HG03066 (cell line): ENCODE data around the gene CSNK1E.

Source experiments
- ATAC-seq: cut with Tn5 transposase; IDR thresholded peaks from one replicate; pipeline ENCODE4 v1.9.1; 2021; ENCODE audit warnings: low read depth; ENCODE audit not compliant: unreplicated experiment

CSNK1E gene

DNA sequence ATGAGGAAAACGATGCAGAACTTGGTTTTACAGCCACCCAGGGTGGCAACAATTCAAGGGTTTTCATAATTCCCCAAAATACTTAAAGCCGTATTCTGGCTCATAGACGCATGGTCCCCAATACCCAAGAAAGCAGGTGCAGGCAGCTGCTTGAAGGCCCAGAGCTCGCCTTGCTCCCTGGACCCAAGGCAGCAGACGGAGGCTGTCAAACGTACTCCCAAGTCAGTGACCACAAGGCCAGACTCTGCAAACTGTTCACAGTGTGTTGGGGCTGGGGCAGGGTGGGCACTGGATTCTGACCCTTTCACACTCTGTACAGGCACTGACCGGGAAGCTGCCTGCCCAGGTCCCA lies 65.9 kb downstream of the CSNK1E start:
- ATAC-seq: no peak

DNA sequence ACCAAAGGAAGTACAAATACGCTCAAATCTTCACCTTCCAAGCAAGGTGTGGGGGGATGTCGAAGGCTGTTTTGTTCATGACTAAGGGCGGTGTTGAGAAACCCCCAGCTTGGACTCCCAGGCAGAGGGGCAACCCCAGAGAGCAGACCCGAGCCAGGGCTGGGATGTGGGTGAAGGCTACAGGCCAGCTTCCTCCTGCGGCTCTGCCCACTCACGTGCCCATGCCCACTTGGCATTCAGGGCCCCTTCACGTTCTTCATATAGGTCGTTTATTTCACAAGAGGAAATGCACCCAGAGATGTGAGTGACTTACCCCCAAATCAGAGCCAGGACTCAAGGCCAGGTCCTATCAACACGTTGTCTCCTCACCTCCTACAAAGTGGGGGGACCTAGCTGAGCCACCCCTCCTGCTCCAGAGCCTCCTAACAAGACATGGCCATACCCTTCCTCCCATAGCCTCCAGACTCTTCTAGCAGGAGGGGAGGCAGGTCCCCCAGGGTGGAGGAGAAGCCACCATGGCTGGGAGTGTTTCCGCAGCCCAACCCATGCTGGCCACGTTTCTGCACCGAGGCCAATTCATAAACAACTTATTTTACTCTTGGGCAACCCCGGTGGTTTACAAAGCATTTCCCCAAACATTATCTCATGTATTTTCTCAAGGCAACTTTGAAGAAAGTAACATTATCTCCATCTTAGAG lies 66.4 kb downstream of the CSNK1E start:
- ATAC-seq: no peak

DNA sequence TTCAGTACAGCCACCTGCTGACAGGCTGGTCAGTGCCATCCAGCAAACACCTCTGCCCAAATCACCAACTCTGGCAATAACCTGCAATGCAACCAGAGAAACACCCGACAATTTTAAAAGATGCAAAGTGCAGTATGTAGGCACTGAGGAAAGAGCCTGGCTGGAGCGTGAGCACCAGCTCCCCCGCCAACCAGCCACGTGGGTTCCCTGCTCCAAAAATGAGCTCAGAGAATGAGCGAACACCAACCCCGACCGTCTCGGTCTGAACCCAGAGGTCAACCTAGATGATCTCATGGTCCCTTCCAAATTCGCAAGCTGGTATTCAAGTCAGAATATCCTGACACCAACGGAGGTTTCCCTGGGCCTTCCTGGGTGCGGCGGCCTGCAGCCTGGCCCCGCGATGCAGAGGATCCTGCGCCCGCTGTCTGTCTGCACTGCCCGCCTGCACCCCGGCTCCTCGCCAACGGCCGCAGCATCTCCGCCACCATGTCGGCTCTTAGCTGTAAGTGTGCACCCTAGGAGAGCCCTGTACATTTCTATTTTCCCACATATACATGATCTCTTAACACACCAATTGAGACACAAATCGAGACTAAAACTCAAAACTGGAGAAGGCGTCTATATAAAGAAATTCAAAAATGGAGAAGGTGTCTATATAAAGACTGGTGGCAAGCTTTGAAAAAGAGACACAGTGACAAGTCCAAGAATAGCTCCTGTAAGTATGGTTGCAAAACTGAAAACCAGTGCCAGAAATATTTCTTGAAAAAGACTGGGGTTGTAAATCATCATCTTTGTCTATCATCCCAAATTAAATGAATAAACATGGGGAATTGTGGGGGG lies 67.2 kb downstream of the CSNK1E start:
- no peak for ATAC-seq

DNA sequence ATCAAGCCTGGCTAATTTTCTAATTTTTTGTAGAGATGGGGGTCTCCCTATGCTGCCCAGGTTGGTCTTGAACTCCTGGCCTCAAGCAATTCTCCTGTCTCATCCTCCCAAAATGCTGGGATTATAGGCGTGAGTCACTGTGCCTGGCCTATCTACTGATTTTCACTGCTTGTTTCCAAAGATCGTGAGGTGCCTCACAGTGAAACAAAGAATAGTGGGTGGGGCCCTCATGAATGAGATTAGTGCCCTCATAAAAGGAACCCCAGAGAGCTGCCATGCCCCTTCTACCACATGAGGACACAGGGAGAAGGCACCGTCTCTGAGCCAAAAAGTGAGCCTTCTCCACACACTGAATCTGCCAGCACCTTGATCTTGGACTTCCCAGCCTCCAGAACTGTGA lies 67.9 kb downstream of the CSNK1E start:
- no peak for ATAC-seq

DNA sequence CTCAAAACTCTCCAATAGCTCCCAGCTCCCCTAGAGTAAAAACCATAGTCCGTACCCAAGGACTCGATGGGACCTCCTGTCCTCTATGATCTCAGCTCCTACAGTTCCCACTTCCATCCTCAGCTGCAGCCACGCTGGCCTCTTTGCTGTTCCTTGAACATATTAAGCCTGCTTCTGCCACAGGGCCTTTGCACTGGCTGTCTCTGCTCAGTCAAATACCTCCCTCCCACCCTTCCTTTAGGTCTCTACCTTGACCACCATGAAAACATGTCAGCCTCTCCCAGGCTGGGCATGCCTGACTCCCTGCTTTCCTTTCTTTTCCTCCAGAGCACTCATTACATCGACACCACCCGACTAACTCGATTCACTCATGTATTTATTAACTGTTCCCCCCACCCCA lies 69.0 kb downstream of the CSNK1E start:
- ATAC-seq: no peak

DNA sequence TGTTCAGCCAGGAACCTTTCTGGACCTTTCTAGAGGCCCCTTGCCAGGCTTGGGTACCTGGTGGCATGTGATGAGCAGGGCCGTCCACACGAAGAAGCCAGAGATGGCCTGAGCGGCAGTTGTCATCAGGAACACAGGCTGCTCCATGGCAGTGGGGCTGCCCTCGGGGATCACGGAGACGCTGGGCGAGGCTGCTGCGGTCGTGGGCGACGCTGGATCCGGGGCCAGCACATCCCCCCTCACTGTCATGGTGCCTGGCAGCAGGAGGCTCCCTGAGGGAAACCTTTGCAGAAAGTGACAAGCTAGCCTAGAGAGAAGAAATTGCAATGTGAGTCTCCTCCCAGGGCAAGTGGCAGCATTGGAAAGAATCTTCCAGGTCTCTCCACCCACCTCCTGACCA lies 69.5 kb downstream of the CSNK1E start:
- no peak for ATAC-seq

DNA sequence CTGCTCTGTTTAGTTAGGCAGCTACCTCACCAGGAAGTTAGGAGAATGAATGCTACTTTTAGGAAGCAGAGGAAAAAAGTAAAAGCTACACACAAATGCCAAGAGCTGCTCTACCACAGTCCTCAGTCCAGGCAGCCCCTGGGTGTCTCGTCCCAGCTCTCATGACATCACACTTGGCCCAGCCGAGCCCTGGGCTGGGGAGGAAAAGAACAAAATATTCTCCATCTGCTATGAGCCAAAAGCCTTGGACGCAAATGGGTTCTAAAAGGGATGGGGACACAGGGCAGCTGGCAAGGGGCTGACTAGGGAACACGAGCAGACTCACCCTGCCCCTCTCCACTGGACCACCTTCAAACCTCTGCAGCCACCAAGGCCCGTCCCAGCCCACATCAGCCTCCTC lies 70.5 kb downstream of the CSNK1E start:
- no peak for ATAC-seq

DNA sequence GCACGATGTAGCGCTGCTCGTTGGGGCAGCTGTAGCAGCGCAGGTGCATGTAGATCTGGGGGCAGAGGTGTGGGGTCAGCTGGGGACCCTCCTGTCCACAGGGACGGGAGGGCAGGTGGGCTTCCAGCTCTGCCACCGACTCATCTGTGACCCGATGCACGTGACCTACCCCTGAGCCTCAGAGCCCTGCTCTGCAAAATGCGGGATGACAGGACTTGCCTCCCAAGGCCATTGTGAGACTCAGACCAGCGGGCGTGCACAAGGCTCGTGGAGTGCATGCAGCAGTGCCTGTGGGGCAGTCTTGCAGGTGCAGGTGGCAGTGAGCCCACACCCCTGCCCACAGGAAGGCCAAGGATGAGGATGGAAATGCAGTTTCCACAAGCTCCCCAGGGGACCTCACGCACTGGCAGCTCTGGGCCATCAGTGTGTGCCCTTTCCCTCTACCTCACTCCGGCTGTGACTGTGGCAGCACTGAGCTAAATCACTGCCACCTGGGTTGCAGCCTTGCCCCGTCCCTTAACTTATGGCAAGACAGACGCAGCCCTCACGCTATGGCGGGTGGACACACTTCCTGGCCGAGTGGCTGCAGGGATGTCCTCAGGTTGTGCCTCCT lies 71.1 kb downstream of the CSNK1E start:
- no peak for ATAC-seq

DNA sequence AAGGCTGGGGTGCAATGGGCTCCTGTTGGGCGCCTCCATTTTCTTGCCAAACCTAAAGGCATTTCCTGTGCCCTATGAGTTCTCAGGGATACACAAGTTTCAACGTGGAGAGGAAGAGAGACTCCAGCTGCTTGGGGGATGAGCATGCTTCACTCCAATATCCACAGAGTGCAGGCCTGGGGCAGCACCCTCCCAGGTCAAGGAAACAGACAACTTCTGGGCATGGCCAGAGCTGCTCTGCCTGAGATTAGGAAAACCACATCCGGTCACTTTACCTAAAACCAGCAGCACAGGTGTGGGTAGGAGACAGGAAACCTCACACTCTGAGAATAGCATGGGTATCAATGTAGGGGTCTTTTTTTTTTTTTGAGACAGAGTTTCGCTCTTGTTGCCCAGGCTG lies 73.1 kb downstream of the CSNK1E start:
- ATAC-seq: no peak

DNA sequence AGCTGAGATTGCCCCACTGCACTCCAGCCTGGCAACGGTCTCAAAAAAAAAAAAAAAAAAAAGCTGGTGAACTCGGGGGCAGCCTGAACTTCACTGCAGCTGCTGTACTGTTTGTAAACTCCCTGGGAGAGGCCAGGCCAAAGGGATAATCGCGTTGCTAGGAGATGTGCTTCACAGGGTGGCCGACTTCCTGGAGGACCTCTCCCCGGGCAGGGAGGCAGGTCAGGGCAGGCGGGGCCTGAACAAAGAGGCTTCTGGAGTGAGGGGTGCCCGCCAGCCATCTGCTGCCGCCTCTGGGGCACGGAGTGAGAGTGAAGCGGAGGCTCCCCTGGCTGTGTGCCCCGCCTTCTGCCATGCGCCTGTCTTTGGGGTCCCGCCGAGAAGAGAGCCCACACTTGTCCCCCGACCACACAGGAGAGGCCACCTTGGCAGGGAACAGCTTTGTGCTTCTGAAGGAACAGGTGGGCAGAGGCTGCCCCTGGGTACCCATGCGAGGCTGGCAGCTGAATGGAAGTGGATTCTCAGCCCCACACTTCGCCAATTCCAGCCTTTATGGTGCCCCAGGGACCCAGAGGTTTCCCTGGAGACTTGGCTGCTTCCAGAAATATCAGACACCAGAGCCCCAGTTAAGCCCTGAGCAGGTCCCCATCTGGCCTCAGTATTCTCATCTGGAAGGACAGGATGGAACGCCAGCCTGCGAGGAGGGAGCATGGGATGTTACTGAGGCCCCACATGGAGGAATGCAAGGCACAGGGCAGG lies 74.0 kb downstream of the CSNK1E start:
- ATAC-seq: no peak

DNA sequence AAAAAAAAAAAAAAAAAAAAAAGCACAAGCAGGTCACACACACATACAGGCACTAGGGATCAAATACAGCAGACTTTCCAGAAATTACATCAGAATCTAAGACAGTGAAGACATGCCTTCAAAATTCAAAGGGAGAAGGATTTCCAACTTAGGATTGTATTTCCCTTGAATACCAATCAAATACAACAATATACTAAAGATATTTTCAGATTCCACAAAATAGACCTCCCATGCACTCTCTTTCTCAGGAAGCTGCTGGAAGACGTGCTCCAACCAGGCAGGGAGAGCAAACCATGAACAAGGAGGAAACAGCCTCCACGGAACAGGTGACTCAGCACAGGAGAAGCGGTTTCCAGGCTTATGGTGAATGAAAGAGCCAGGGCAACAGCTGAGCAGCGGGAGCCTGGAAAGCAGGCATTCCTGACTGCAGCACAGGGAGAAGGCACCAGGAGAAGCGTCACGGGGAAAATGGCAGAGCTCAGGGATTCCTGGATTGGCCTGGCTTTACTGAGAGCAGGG lies 76.4 kb downstream of the CSNK1E start:
- no peak for ATAC-seq
